Measurements from ENCODE around the gene PHF2. TPM values are rescaled to one million over a fixed set of nuclear protein-coding genes. Genes with fewer than 3 reads are reported as not detected.
A peak's percentile ranks its signal among the peaks of the same experiment; 100 is the strongest.
"Not testable (repeated sequence)": the region's sequence is repeated elsewhere in the genome, so short reads cannot be mapped to it uniquely, and the experiment has no call there.

PHF2 gene
- total and polyA plus RNA-seq, 4 experiments from 2014 or later = 0.48 to 41.2 (median 21.0) TPM

GRCh38 chr9:93672330-93673020, 96.1 kb downstream of the PHF2 start:
- H3K4me3 ChIP-seq (ENCODE audit: low read length in 2 of 2); POLR2A ChIA-PET (ENCODE audit: partially characterized antibody); CTCF ChIA-PET (ENCODE audit: partially characterized antibody); H3K27ac ChIP-seq (ENCODE audit: low read depth, low read length); H3K4me1 Mint-ChIP-seq; H3K27me3 ChIP-seq (ENCODE audit: insufficient read depth, low read length); H3K27me3 Mint-ChIP-seq; H3K4me1 ChIP-seq (ENCODE audit: insufficient read depth, low read length); H3K4me3 Mint-ChIP-seq; intact Hi-C loops (cut with micrococcal nuclease); H3K9me3 ChIP-seq (ENCODE audit: control insufficient read depth in 1 of 2, low read length in 2 of 2); H3K9me3 Mint-ChIP-seq; DNase-seq: not testable (repeated sequence)
- peaks cover 17 to 54% of the 10 kb centered on the region in 2 donors for H3K36me3 Mint-ChIP-seq
- peaks cover 12% of the 10 kb centered on the region for H3K36me3 ChIP-seq (ENCODE audit: insufficient read depth, low read length)
- peak overlapping the region in 4 of 7 donors; percentile 30 to 55 (median 40) for H3K27ac Mint-ChIP-seq

GRCh38 chr9:93673021-93673838, 96.8 kb downstream of the PHF2 start:
- Mint-ChIP-seq H3K27ac (peak overlapping the region in 3 of 7 donors; percentile 36 to 55 (median 43)), H3K27me3 (no peaks in the 10 kb centered on the region), H3K9me3 (no peaks in the 10 kb centered on the region), H3K4me3 (no peak overlapping the region), H3K4me1 (peaks cover 0 to 1% (median 0%) of the 10 kb centered on the region in 4 donors), H3K36me3 (peaks cover 21 to 53% of the 10 kb centered on the region in 2 donors)
- H3K27ac ChIP-seq (ENCODE audit: low read depth, low read length) = no peak overlapping the region
- intact Hi-C loops (cut with micrococcal nuclease) = no loop called here
- no peak overlapping the region for H3K4me3 ChIP-seq (ENCODE audit: low read length in 2 of 2)
- peaks cover 12% of the 10 kb centered on the region for H3K36me3 ChIP-seq (ENCODE audit: insufficient read depth, low read length)
- H3K9me3 ChIP-seq (ENCODE audit: control insufficient read depth in 1 of 2, low read length in 2 of 2) = no peaks in the 10 kb centered on the region
- H3K4me1 ChIP-seq (ENCODE audit: insufficient read depth, low read length) = no peaks in the 10 kb centered on the region
- ChIA-PET CTCF (ENCODE audit: partially characterized antibody) (no interaction called here), POLR2A (ENCODE audit: partially characterized antibody) (no interaction called here)
- no peaks in the 10 kb centered on the region for H3K27me3 ChIP-seq (ENCODE audit: insufficient read depth, low read length)
- DNase-seq = no peak

- H3K36me3 Mint-ChIP-seq = peaks cover 24 to 50% of the 10 kb centered on the region in 2 donors
- no peak overlapping the region for H3K4me3 ChIP-seq (ENCODE audit: low read length in 2 of 2)
- POLR2A ChIA-PET (ENCODE audit: partially characterized antibody) = no interaction called here
- intact Hi-C loops (cut with micrococcal nuclease) = no loop called here
- H3K9me3 Mint-ChIP-seq = no peaks in the 10 kb centered on the region
- H3K36me3 ChIP-seq (ENCODE audit: insufficient read depth, low read length) = peaks cover 12% of the 10 kb centered on the region
- no peaks in the 10 kb centered on the region for H3K9me3 ChIP-seq (ENCODE audit: control insufficient read depth in 1 of 2, low read length in 2 of 2)
- H3K27ac Mint-ChIP-seq = no peak overlapping the region
- H3K27me3 ChIP-seq (ENCODE audit: insufficient read depth, low read length) = no peaks in the 10 kb centered on the region
- CTCF ChIA-PET (ENCODE audit: partially characterized antibody) = no interaction called here
- H3K27me3 Mint-ChIP-seq = no peaks in the 10 kb centered on the region
- H3K4me1 ChIP-seq (ENCODE audit: insufficient read depth, low read length) = no peaks in the 10 kb centered on the region
- no peak overlapping the region for H3K27ac ChIP-seq (ENCODE audit: low read depth, low read length)
- H3K4me3 Mint-ChIP-seq = no peak overlapping the region
- no peak for DNase-seq
- peaks cover 0 to 1% (median 0%) of the 10 kb centered on the region in 4 donors for H3K4me1 Mint-ChIP-seq
These were observed 97.5 kb downstream of the PHF2 start for GRCh38 chr9:93673839-93674334.

DNA sequence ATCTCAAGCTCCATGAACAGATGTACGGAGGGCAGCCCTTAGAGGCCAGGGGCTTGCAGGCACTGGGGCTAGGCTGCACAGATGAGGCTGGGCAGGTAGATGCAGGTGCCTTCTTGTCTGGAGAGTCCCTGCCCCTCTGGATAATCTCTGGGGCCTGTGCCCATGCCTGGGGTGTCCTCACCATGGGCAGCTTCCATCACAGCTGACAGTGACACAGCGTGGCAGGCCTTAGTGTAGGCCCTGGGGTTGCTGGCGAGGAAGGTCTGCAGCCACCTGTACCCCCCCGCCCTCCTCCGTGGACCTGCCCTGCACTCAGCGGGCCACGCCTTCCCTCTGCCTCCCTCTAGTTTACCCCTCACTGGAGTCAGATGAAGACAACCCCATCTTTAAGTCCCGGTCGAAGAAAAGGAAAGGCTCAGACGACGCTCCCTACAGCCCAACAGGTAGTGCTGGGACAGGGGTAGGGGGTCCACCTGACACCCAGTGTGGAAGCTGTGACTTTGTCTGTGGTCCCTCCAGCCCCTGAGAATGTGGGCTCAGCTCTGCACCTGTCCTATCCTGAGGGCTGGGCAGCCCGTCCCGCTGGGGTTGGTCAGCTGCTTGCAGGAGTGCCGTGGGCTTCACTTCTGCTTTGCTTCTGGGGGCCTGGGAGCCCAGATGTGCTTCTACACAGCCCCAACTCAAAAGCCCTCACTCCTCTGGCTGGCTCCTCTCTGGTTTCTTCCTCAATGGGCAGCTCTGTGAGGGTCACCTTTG, 98.4 kb downstream of the PHF2 start:
- peaks cover 24 to 48% of the 10 kb centered on the region in 2 donors for H3K36me3 Mint-ChIP-seq
- H3K27ac Mint-ChIP-seq = peak overlapping the region in 1 of 7 donors; percentile 45
- no peaks in the 10 kb centered on the region for H3K27me3 ChIP-seq (ENCODE audit: insufficient read depth, low read length)

DNA sequence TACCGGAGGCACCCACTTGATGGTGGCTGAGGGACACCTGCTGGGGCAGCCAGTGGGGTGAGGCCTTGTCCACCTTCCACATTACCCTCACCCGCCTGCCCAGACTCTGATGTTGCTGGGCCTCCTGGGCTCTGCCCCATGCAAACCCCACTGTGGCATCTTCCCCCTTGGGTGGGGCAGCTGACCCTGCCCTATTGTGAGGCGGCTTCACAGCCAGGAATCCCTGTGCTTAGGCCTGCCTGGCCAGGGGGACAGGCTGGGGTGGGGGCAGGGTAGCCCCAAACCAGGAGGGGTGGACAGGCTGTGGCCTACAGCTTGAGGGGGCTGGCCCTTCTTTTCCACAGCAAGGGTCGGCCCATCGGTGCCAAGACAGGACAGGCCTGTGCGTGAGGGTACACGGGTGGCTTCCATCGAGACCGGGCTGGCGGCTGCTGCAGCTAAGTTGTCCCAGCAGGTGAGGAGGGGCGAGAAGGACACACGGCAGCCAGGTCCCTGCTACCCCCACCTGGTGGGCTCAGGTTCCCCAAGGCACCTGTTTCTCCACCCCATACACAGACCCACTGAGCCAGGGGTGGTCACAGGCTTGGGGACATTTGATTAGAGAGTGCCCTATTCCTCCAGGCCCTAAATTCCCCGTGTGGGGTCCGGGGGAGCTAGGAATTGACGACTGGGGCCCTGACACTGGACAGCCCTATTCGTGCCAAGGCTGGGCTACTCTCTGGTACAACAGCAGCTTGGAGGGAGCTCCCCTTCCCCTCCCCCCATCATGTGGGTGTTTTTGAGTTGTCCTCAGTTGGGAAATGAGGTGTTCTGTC, 99.2 kb downstream of the PHF2 start:
- Mint-ChIP-seq H3K27me3 (no peaks in the 10 kb centered on the region), H3K4me3 (no peak overlapping the region), H3K27ac (peak overlapping the region in 1 of 7 donors; percentile 52), H3K9me3 (no peaks in the 10 kb centered on the region), H3K36me3 (peaks cover 24 to 43% of the 10 kb centered on the region in 2 donors), H3K4me1 (peaks cover 0 to 1% (median 0%) of the 10 kb centered on the region in 4 donors)
- intact Hi-C loops (cut with micrococcal nuclease) = no loop called here
- ChIA-PET POLR2A (ENCODE audit: partially characterized antibody) (no interaction called here), CTCF (ENCODE audit: partially characterized antibody) (no interaction called here)
- Histone ChIP-seq H3K36me3 (ENCODE audit: insufficient read depth, low read length) (peaks cover 12% of the 10 kb centered on the region), H3K9me3 (ENCODE audit: control insufficient read depth in 1 of 2, low read length in 2 of 2) (no peaks in the 10 kb centered on the region), H3K27ac (ENCODE audit: low read depth, low read length) (no peak overlapping the region), H3K4me3 (ENCODE audit: low read length in 2 of 2) (no peak overlapping the region), H3K4me1 (ENCODE audit: insufficient read depth, low read length) (no peaks in the 10 kb centered on the region), H3K27me3 (ENCODE audit: insufficient read depth, low read length) (no peaks in the 10 kb centered on the region)
- no peak for DNase-seq

More for the DNA sequence above, 98.4 kb downstream of the PHF2 start:
- Mint-ChIP-seq H3K9me3 (no peaks in the 10 kb centered on the region), H3K27me3 (no peaks in the 10 kb centered on the region), H3K4me3 (no peak overlapping the region), H3K4me1 (peaks cover 0 to 1% (median 0%) of the 10 kb centered on the region in 4 donors)
- no peaks in the 10 kb centered on the region for H3K9me3 ChIP-seq (ENCODE audit: control insufficient read depth in 1 of 2, low read length in 2 of 2)
- CTCF ChIA-PET (ENCODE audit: partially characterized antibody) = no interaction called here
- no peaks in the 10 kb centered on the region for H3K4me1 ChIP-seq (ENCODE audit: insufficient read depth, low read length)
- no peak for DNase-seq
- no peak overlapping the region for H3K4me3 ChIP-seq (ENCODE audit: low read length in 2 of 2)
- no peak overlapping the region for H3K27ac ChIP-seq (ENCODE audit: low read depth, low read length)
- POLR2A ChIA-PET (ENCODE audit: partially characterized antibody) = no interaction called here
- peaks cover 12% of the 10 kb centered on the region for H3K36me3 ChIP-seq (ENCODE audit: insufficient read depth, low read length)
- intact Hi-C loops (cut with micrococcal nuclease) = no loop called here

GRCh38 chr9:93676310-93677047, 100.1 kb downstream of the PHF2 start:
- Mint-ChIP-seq H3K27me3 (no peaks in the 10 kb centered on the region), H3K4me1 (peaks cover 0 to under 1% (median 0%) of the 10 kb centered on the region in 4 donors), H3K36me3 (peaks cover 24 to 42% of the 10 kb centered on the region in 2 donors), H3K4me3 (no peak overlapping the region), H3K27ac (no peak overlapping the region), H3K9me3 (no peaks in the 10 kb centered on the region)
- DNase-seq = no peak
- intact Hi-C loops (cut with micrococcal nuclease) = no loop called here
- H3K4me3 ChIP-seq (ENCODE audit: low read length in 2 of 2) = no peak overlapping the region
- H3K9me3 ChIP-seq (ENCODE audit: control insufficient read depth in 1 of 2, low read length in 2 of 2) = no peaks in the 10 kb centered on the region
- peaks cover 12% of the 10 kb centered on the region for H3K36me3 ChIP-seq (ENCODE audit: insufficient read depth, low read length)
- ChIA-PET CTCF (ENCODE audit: partially characterized antibody) (no interaction called here), POLR2A (ENCODE audit: partially characterized antibody) (no interaction called here)
- no peaks in the 10 kb centered on the region for H3K27me3 ChIP-seq (ENCODE audit: insufficient read depth, low read length)
- H3K4me1 ChIP-seq (ENCODE audit: insufficient read depth, low read length) = no peaks in the 10 kb centered on the region
- H3K27ac ChIP-seq (ENCODE audit: low read depth, low read length) = no peak overlapping the region

Measured in CD4-positive, alpha-beta memory T cell (primary cell).